ENCODE data around the gene SLC6A2. TPM values are rescaled to one million over a fixed set of nuclear protein-coding genes. Genes with fewer than 3 reads are reported as not detected.
A peak's percentile ranks its signal among the peaks of the same experiment; 100 is the strongest.

The SLC6A2 gene
- total and polyA plus RNA-seq, 2 of the 13 experiments (the other 11 are each of a cell fraction or from before 2014, with no cell fraction given), result 0.62 to 0.66 TPM

- TF ChIP-seq SYNCRIP (IDR thresholded peaks at IDR 0.05; ENCODE audit: insufficient read depth, low read depth, low read length) (no peak), TOPORS (CRISPR knock-in tag; IDR thresholded peaks at IDR 0.05) (peak; percentile 71), ZNF331 (CRISPR knock-in tag; IDR thresholded peaks at IDR 0.05) (peak; percentile 95; the same call in 1 of the 2 replicates), ZNF639 (CRISPR knock-in tag; conservative IDR thresholded peaks at IDR 0.05) (peak; percentile 82; the same call in 1 of the 2 replicates), ZKSCAN1 (IDR thresholded peaks at IDR 0.05; ENCODE audit: low read length) (peak; percentile 38; the same call in 1 of the 2 replicates), TARDBP (CRISPR knock-in tag; IDR thresholded peaks at IDR 0.05) (peak; percentile 99), GABPA (IDR thresholded peaks at IDR 0.05; ENCODE audit: low read depth, low read length) (no peak), GABPA (CRISPR knock-in tag; IDR thresholded peaks at IDR 0.05; ENCODE audit: low read depth) (peak; percentile 75), ZNF652 (CRISPR knock-in tag; IDR thresholded peaks at IDR 0.05; ENCODE audit: borderline replicate concordance, low read depth) (peak; percentile 32; the same call in 1 of the 2 replicates), ZGPAT (CRISPR knock-in tag; IDR thresholded peaks at IDR 0.05) (peak; percentile 100), GATAD2A (CRISPR knock-in tag; IDR thresholded peaks at IDR 0.05) (peak; percentile 99), THAP11 (CRISPR knock-in tag; IDR thresholded peaks at IDR 0.05) (peak; percentile 83), SETDB1 (CRISPR knock-in tag; IDR thresholded peaks at IDR 0.05; ENCODE audit: borderline replicate concordance) (0 out of 2 replicates have a peak, but pooled peaks have one; percentile 51), HDAC1 (CRISPR knock-in tag; IDR thresholded peaks at IDR 0.05) (peak; percentile 95), ZNF282 (IDR thresholded peaks at IDR 0.05; ENCODE audit: partially characterized antibody) (no peak), ZNF558 (CRISPR knock-in tag; IDR thresholded peaks at IDR 0.05; ENCODE audit: borderline replicate concordance) (no peak), HNF4A (CRISPR knock-in tag; IDR thresholded peaks at IDR 0.05) (peak; percentile 85), MED13 (CRISPR knock-in tag; IDR thresholded peaks at IDR 0.05) (peak; percentile 95), FOXA3 (CRISPR knock-in tag; IDR thresholded peaks at IDR 0.05) (peak; percentile 99), ZNF547 (CRISPR knock-in tag; IDR thresholded peaks at IDR 0.05) (peak; percentile 64; the same call in 1 of the 2 replicates), NFE2 (CRISPR knock-in tag; IDR thresholded peaks at IDR 0.05) (peak; percentile 98), ZFP41 (CRISPR knock-in tag; IDR thresholded peaks at IDR 0.05; ENCODE audit: borderline replicate concordance) (0 out of 2 replicates have a peak, but pooled peaks have one; percentile 74), ZFX (CRISPR knock-in tag; IDR thresholded peaks at IDR 0.05; ENCODE audit: low read depth) (peak; percentile 43; the same call in 1 of the 2 replicates)
These were observed 32.7 kb upstream of the SLC6A2 start (continued) for GRCh38 chr16:55622930-55623561.
